ENCODE data around the gene DNAL4.
A peak's percentile ranks its signal among the peaks of the same experiment; 100 is the strongest.

Gene DNAL4

GRCh38 chr22:38784035-38784434 lies 9.9 kb downstream of the DNAL4 start:
- DNase-seq (ENCODE audit: low spot score): no peak

DNA sequence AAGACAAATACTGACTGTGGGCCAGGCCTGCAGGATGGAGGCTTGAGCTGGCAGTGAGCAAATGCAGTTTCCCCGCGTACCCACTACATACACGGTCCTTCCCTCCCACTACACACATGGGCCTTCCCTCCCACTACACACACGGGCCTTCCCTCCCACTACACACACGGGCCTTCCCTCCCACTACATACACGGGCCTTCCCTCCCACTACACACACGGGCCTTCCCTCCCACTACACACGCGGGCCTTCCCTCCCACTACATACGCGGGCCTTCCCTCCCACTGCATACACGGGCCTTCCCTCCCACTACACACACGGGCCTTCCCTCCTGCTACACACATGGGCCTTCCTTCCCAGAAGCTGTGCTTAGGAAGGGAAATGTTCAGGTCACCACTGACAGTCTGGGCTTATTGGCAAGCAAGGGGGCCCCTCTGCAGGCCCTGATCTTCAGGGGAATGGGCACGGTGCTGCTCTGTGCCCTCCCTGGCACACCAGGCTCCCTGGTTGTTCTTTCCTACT lies 10.8 kb downstream of the DNAL4 start:
- no peak for DNase-seq (ENCODE audit: low spot score)

DNA sequence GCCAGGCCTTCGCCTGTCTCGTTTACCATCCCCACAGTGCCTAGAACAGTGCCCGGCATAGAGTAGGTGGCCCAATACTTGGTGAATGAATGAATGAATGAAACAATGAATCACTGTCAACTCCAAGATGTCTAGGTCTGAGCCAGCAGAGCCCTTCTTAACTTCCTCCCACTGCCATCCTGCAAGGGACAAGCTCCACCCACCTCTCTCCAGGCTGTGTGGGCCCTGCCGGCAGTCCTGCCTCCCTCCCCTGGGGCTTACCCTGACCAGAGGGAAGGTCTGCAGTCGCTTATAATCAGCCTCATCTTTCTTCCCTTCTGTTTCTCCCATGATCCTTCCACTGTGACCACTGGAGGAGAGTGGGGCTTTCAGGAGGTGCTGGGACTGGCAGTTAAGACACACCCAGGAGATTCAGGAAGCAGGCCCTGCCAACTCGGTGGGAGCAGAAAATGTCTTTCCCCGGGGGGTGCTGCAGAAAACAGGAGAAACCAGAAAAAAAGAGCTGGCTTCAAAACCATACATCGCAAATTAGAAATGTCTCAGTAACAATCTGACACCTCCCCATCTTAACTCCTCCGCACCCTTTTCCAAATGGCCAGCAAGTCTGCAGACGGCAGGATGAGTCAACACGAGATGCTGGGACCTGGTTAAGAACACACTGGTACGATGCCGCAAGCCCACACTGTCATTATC lies 11.4 kb downstream of the DNAL4 start:
- no peak for DNase-seq (ENCODE audit: low spot score)

- no peak for DNase-seq (ENCODE audit: low spot score)
These were observed 12.9 kb downstream of the DNAL4 start for GRCh38 chr22:38781033-38781432.

DNA sequence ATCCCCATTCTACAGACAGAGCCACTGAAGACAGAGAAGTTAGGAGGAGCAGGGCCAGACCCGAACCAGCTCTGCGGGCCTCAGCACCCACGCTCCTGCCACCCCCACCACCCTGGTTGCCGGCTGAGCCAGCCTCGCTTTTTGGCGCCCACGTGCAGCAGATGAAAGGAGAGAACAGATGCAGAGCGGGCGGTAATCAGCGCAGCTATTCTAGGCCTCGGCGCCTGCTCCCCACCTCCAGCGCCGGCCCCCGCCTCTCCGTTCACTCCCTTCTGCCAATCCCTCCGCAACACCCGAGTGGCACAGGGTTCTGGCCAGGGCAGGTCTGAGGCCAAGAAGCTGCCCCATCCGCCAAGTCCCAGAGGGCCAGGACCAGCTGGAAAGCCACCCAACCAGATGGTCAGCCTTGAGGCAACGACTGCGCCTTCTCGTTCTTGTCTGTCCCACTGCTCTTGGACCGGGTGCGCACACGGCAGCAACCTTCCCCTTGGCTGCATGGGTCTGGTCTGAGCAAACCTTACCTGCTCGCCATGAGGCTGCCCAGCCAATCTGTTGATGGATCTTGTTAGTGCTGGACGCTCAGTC lies 16.8 kb downstream of the DNAL4 start:
- DNase-seq (ENCODE audit: low spot score): no peak

DNA sequence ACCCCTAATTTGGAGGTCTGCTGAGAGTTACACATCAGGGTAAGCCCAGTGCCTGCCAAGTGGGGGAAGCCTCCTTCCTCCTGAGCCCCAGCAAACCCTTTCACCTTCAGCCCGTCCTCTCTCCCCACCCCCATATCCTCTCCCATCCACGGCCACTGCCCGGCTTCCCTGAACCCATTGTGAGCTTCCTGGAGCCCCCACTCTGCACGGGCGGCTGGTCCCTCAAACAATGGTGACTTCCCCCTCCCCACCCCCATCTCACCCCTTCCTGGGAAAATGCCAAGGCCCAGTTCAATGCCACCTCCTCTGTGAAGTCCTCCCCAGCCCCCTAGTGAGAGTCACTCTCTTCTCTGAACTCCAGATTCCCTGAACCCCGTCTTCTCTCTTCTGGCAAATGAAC lies 17.9 kb downstream of the DNAL4 start:
- no peak for DNase-seq (ENCODE audit: low spot score)

DNA sequence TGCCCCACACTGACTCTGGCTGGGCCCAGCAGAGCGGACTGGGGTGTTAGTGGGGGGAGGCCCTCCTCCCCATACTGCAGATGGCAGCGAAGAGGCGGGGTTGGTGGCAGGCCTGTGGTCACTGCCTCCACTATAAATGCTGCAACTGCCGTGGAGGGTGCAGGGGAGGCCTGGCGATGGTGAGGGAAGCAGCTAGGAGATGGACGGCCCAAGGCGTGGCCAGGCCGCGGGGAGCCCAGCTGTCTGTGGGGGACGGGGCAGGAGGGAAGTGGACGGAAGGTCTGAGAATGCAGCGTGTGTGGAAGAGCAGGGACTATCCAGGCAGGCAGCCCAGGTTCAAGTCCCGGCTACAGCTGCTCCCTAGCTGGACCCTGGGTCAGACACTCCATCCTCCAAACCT lies 18.3 kb downstream of the DNAL4 start:
- no peak for DNase-seq (ENCODE audit: low spot score)

- DNase-seq (ENCODE audit: low spot score): no peak
These were observed 19.3 kb downstream of the DNAL4 start for GRCh38 chr22:38774496-38775166.

DNA sequence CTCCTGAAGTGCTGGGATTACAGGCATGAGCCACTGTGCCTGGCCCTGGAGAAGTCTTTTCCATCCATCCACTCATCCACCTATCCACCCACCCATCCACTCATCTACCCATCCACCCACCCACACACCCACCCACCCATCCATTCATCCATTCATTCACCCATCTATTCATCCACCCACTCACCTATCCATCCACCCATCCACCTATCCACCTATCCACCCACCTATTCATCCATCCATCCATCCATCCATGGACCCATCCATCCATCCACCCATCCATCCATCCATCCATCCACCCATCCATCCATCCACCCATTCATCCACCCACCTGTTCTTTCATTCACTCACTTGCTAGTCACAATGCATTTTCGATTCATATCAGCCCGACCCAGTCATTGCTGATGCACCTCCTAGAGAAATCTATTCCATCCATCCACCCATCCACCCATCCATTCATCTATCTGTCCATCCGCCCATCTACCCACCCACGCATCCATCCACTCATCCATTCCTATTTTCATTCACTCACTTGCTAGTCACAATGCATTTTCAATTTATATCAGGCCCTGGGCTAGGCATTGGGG lies 20.5 kb downstream of the DNAL4 start:
- DNase-seq (ENCODE audit: low spot score): no peak

- no peak for DNase-seq (ENCODE audit: low spot score)
These were observed 21.4 kb downstream of the DNAL4 start for GRCh38 chr22:38772623-38772873.

GRCh38 chr22:38770257-38770949 lies 23.5 kb downstream of the DNAL4 start:
- DNase-seq (ENCODE audit: low spot score): no peak

DNA sequence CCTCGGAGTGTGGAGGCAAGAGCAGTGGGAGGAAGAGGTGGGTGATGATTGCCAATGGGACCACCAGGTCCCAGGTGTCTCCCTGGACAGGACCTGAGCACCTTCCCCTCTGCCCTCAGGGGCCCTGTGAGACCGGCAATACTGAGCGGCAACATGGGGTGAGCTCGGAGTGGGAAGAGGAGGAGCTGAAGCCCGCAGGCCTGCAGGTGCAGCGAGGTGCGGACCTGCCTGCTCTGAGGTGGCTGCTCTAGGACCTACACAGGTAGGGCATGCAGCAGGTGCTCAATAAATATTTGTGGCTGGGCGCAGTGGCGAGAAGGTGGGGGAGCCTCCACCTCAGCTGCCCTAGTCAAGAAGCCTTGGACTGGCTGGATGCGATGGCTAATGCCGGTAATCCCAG lies 25.9 kb downstream of the DNAL4 start:
- DNase-seq (ENCODE audit: low spot score): no peak

DNA sequence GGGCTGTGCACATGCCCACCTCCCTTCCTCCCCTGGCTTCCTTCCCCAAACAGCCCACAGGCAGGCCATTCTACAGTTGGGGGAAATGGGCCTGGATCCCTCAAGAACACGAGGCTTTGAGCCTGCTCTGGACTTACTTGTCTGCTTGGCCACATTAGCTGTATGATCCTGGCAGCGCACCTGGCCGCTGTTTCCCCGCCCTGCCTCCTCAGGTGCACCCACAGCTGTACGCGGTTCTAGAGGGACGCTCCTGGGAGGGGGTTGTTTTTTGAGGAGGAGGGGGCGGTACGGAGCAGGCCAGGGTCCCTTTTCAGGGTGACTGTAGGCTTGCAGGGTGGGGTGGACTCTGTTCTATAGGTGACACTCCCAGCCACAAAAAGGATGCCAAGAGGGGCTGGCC lies 26.6 kb downstream of the DNAL4 start:
- DNase-seq (ENCODE audit: low spot score): no peak

- peak; percentile 51 for DNase-seq (ENCODE audit: low spot score)
These were observed 27.7 kb downstream of the DNAL4 start for GRCh38 chr22:38766076-38766777.

GRCh38 chr22:38762551-38762983 lies 31.4 kb downstream of the DNAL4 start:
- no peak for DNase-seq (ENCODE audit: low spot score)

DNA sequence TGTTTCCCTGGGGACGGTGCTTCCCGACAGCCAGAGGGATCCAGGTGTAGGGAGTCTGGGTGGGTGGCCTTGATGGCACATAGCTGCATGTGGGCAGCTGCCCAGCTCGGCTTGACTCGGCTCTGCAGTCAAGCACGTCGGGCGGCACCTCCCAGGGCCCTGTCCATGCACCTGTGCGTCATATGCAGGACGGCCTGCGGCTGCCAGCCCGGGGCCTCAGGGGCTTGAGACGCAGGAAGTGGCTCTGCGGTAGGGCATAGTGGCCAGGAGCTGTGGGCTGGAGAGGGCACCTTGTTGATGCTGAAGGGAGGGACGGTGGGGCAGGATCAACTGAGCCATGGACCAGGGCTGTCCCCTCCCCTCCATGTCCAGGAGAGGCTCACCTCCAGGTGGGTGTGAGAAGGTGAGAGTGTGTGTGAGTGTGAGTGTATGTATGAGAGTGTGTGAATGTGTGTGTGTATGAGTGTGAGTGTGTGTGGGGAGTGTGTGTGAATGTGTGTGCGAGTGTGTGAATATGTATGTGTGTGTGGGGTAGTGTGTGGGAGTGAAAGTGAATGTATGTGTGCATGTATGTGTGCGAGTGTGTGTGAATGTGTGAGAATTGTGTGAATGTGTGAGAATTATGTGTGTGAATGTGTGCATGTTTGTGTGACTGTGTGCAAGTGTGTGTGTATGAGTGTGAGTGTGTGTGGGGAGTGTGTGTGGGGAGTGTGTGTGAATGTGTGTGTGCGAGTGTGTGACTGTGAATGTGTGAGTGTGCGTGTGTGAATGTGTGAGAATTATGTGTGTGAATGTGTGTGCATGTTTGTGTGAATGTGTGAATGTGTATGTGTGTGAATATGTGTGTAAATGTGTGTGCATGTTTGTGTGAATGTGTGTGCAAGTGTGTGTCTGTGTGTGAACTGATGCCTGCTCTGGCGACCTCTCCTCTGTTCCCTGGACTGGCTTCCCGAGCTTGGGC lies 32.5 kb downstream of the DNAL4 start:
- DNase-seq (ENCODE audit: low spot score): no peak

- DNase-seq (ENCODE audit: low spot score): no peak
These were observed 33.3 kb downstream of the DNAL4 start for GRCh38 chr22:38760477-38761201.

DNA sequence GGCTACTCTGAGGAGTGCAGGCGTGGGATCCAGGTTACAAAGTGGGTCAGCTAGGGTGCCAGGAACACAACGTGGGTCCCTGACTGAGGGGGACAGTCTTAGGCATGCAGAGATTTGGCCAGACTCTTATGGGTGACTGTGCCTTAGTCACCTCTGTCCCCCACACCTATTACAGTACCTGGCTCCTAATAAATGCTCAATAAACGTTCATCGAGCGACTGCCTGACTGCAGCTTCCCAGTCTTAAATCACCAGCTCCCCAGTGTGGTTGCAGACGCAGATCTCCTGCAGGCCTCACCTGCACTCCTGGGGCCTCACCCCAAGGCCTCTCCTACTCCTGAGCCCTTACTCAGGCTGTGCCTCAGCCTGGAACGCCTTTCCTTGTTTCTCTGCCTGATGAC lies 34.9 kb downstream of the DNAL4 start:
- no peak for DNase-seq (ENCODE audit: low spot score)

DNA sequence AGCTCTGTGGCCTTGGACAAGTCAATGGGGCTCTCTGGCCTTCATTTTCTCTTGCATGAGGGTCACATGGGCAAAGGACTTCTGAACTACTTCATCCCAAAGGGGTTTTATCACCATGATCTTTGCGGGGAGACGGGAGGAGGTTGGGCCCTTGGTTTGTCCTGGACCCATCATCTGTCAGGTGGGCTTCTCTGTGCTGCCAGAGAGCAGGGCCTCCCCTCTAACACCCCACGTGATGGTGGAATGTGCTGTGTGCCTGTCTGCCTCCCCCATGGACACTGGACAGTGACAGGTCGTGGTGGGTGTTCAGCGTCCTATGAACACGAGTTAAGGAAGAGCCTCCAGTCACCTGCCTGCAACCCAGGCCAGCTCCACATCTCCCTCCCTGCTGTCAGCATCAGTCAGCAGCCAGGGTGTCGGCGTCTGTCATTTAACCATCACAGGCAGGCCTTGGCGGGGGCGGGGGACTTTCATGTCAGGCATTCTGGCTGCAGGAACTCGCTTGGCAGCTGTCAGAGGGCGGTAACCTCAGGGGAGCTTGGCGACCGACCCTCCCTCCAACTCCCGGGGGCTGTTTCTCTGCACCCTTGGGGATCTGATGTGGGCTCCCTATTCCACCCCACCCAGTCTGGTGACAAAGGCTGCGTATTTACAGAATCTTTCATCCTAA lies 35.5 kb downstream of the DNAL4 start:
- DNase-seq (ENCODE audit: low spot score): peak; percentile 66

DNA sequence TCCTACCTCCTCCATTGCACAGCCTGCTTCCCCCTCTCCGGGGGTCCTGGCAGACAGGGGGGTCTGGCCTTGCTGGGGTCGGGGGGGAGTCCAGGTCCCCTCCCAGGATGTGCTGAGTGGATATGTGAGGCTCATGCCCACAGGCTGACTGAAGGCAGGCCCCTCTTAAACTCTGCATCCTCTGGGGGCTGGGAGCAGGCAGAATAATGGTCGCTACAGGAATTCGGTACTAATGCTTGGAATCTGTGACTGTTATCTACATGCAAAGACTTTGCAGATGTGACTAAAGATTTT lies 36.5 kb downstream of the DNAL4 start:
- DNase-seq (ENCODE audit: low spot score): no peak
